Tibial artery (tissue), 4 donors: ENCODE results near the gene PRKAG1.

Experiments
- DNase-seq, 2 donors: peaks; one replicate each; pipeline ENCODE4 v3.0.0-alpha.2; 2019
- H3K27ac ChIP-seq, 2 donors: fragments of 200-600 bp; sonication (generic) in 1 of 2; 1 replicate in 1 of 2; 2 replicates in 1 of 2; pipeline ENCODE4 v1.5.1; 2018 to 2019; ENCODE audit warnings: mild to moderate bottlenecking in 1 of 2
- H3K27me3 ChIP-seq, 2 donors: fragments of 200-600 bp; sonication (generic) in 1 of 2; one replicate each; pipeline versions ENCODE4 v1.5.1 to v1.6.0; 2016 to 2019
- H3K36me3 ChIP-seq, 3 donors: fragments of 200-600 bp; sonication (generic) in 2 of 3; one replicate each; pipeline ENCODE4 v1.5.1; 2016 to 2019; ENCODE audit warnings: mild to moderate bottlenecking in 2 of 3
- H3K4me1 ChIP-seq, 4 donors: fragments of 200-600 bp; sonication (generic) in 2 of 4; 1 replicate in 3 of 4; 2 replicates in 1 of 4; pipeline ENCODE4 v1.5.1; 2016 to 2019
- H3K4me3 ChIP-seq, 2 donors: fragments of 200-600 bp; sonication (generic) in 1 of 2; 1 replicate in 1 of 2; 2 replicates in 1 of 2; pipeline ENCODE4 v1.5.1; 2018 to 2019; ENCODE audit warnings: mild to moderate bottlenecking in 2 of 2
- H3K9me3 ChIP-seq, 3 donors: fragments of 200-600 bp; sonication (generic) in 1 of 3; one replicate each; pipeline ENCODE4 v1.5.1; 2016 to 2019
- CTCF ChIP-seq, 2 experiments: fragments of 200-600 bp in 1 of 2; fragments of 450-650 bp in 1 of 2; IDR thresholded peaks; one replicate each; pipeline ENCODE4 v1.5.1; 2017 to 2019; ENCODE audit warnings: antibody characterized with exemption in 2 of 2, mild to moderate bottlenecking in 1 of 2, moderate library complexity in 1 of 2
- intact Hi-C: fragments of 100-400 bp; cut with DNase I; formaldehyde crosslinking; loops from one replicate; pipeline ENCODE4 v1.15.0; 2023; ENCODE audit warnings: low total_unique reads

Gene PRKAG1

DNA sequence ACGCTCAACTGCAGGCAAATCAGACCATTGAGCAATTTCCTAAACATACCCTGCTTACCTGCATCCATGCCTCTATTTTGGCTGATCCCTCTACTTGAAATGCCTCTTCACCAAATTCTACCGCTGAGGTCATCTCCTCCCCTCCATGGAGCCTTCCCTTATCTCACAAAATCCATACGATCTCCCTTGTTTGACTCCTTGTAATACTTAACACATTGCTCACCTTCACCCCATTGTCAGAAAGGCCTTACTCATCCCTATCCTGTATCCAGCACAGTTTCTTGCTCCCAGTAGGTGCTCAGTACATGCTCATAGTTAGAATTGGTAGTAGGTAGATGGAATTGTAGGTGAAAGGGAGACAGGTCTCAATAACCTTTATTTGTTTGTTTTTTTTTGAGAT lies 24.8 kb downstream of the PRKAG1 start:
- no peak for TF ChIP-seq CTCF (IDR thresholded peaks at IDR 0.05)
- intact Hi-C loops: no loop called here
- no peaks in the 10 kb centered on the region for H3K36me3 ChIP-seq
- peaks cover 0 to 73% of the 10 kb centered on the region in 2 donors for H3K27me3 ChIP-seq
- DNase-seq: no peak
- no peak overlapping the region for H3K4me3 ChIP-seq
- peaks cover 0 to 39% (median 25%) of the 10 kb centered on the region in 4 donors for H3K4me1 ChIP-seq
- no peak overlapping the region for H3K27ac ChIP-seq
- no peaks in the 10 kb centered on the region for H3K9me3 ChIP-seq

DNA sequence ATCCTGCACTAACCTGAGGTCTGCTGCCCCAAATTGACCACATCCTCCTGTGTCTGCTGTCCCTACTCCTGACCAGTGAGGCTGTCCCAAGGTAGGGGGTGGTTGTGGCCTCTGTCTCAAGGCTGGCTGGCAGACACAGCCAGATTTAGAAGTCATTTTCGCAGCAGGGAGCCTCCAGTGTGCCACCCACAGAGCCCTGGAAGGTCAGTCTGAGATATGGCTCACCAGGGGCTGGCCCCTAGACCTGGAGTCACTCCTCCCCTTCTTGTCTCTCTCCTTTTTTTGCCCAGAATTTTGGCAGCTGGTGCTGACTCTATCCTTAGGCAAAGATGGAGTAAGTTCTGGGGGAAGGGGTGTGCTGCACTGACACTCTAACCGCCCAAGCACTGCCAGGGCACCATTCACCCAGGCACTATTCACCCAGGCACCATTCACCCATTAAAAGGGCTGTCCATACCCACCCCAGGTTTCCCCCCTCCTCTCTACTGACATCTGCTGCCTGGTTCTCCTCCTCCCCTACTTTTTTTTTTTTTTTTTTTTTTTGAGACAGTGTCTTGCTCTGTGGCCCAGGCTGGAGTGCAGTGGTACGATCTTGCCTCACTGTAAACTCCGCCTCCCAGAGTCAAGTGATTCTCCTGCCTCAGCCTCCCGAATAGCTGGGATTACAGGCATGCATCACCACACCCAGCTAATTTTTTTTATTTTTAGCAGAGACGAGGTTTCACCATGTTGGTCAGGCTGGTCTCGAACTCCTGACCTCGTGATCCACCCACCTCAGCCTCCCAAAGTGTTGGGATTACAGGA lies 27.1 kb downstream of the PRKAG1 start:
- Histone ChIP-seq H3K4me1 (peaks cover 0 to 16% (median 8%) of the 10 kb centered on the region in 4 donors), H3K36me3 (no peaks in the 10 kb centered on the region), H3K9me3 (no peaks in the 10 kb centered on the region), H3K4me3 (no peak overlapping the region), H3K27me3 (peaks cover 0 to 64% of the 10 kb centered on the region in 2 donors), H3K27ac (no peak overlapping the region)
- TF ChIP-seq CTCF (IDR thresholded peaks at IDR 0.05): no peak
- intact Hi-C loops: no loop called here
- DNase-seq: no peak

DNA sequence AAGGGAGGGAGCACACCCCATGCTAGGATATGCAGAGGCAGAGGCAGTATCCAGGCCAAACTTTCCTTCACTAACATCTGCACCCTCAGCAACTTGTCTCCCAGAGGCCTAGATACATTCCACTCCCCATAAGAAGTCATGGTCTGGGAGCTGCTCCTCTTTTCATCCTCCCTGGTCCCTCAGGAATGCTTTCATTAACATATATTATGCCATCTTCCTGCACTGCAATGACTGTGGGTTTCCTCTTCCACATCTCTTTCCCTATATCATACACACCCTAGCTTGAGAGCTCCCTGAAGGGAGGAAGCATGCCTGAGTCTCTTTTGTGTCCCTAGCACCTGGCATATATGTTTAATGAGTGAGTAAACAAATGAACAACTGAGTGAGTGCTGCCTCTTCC lies 28.0 kb downstream of the PRKAG1 start:
- intact Hi-C loops: no loop called here
- DNase-seq: no peak
- no peaks in the 10 kb centered on the region for H3K36me3 ChIP-seq
- H3K4me3 ChIP-seq: no peak overlapping the region
- no peak overlapping the region for H3K27ac ChIP-seq
- H3K27me3 ChIP-seq: peaks cover 0 to 64% of the 10 kb centered on the region in 2 donors
- TF ChIP-seq CTCF (IDR thresholded peaks at IDR 0.05): no peak
- peaks cover 0 to 17% (median 15%) of the 10 kb centered on the region in 4 donors for H3K4me1 ChIP-seq
- no peaks in the 10 kb centered on the region for H3K9me3 ChIP-seq

DNA sequence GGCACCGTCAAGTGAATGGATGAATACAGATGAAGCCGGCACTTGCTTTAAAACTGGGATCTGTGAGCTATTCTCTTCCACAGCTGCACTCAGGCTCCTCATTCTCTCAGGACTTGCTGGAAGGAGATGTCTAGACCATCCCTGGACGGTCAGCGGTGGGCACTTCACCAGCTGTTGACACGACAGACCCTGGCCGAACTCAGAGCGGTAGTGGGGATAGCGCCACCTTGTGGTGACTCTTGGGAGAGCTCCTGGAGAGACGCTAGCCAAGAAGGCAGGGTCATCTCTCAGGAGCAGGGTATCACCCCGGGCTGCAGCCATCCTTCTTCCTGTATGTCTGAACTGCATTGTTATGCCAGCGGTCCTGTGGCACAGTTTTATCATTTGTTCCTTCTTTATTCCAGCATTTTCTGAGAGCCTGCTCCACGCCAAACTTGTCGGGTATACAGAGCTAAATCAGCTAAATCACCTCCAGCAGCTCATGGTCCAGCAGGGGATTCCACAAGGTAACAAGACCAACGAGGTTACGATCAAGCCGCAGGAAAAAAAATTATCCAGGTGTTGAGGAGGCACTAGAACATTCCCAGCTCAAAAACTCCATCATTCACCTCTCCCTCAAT lies 30.4 kb downstream of the PRKAG1 start:
- Histone ChIP-seq H3K27me3 (peaks cover 0 to 48% of the 10 kb centered on the region in 2 donors), H3K4me1 (peaks cover 0 to 14% (median 11%) of the 10 kb centered on the region in 4 donors), H3K9me3 (no peaks in the 10 kb centered on the region), H3K36me3 (no peaks in the 10 kb centered on the region), H3K27ac (no peak overlapping the region), H3K4me3 (no peak overlapping the region)
- no peak for DNase-seq
- TF ChIP-seq CTCF (IDR thresholded peaks at IDR 0.05): peak; percentile 66 to 74
- intact Hi-C loops: loop anchor here (10.0 kb wide), 1 partner anchor 123 kb away; the partner anchor contains the start of gene RND1

- no peak for DNase-seq
- peaks cover 0 to 47% of the 10 kb centered on the region in 2 donors for H3K27me3 ChIP-seq
- no peaks in the 10 kb centered on the region for H3K36me3 ChIP-seq
- intact Hi-C loops: loop anchor here (10.0 kb wide), 1 partner anchor 122 kb away; the partner anchor contains the start of gene RND1
- H3K4me1 ChIP-seq: peaks cover 0 to 14% (median 11%) of the 10 kb centered on the region in 4 donors
- H3K4me3 ChIP-seq: no peak overlapping the region
- H3K27ac ChIP-seq: no peak overlapping the region
- H3K9me3 ChIP-seq: no peaks in the 10 kb centered on the region
- no peak for TF ChIP-seq CTCF (IDR thresholded peaks at IDR 0.05)
Measured at GRCh38 chr12:48986720-48987291, 31.8 kb downstream of the PRKAG1 start.
